AG08395 (cell line): ENCODE data around the gene GANC.
"Not testable (repeated sequence)": the region's sequence is repeated elsewhere in the genome, so short reads cannot be mapped to it uniquely, and the experiment has no call there.

ENCODE experiments used
- DNase-seq: peaks from one replicate; pipeline ENCODE4 v3.0.0; 2012; ENCODE audit warnings: mixed read lengths, low spot score

The GANC gene, protein sequence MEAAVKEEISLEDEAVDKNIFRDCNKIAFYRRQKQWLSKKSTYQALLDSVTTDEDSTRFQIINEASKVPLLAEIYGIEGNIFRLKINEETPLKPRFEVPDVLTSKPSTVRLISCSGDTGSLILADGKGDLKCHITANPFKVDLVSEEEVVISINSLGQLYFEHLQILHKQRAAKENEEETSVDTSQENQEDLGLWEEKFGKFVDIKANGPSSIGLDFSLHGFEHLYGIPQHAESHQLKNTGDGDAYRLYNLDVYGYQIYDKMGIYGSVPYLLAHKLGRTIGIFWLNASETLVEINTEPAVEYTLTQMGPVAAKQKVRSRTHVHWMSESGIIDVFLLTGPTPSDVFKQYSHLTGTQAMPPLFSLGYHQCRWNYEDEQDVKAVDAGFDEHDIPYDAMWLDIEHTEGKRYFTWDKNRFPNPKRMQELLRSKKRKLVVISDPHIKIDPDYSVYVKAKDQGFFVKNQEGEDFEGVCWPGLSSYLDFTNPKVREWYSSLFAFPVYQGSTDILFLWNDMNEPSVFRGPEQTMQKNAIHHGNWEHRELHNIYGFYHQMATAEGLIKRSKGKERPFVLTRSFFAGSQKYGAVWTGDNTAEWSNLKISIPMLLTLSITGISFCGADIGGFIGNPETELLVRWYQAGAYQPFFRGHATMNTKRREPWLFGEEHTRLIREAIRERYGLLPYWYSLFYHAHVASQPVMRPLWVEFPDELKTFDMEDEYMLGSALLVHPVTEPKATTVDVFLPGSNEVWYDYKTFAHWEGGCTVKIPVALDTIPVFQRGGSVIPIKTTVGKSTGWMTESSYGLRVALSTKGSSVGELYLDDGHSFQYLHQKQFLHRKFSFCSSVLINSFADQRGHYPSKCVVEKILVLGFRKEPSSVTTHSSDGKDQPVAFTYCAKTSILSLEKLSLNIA (N-terminal part only)

GRCh38 chr15:42272939-42273899, at the start of gene GANC, which contains the start of gene TMEM87A:
Gene GANC, plus strand, starts transcription at chr15:42273201. Its CDS starts 1,281 bp downstream, at chr15:42274482.
Gene TMEM87A, minus strand, starts transcription at chr15:42273433. Its CDS starts 35 bp downstream, at chr15:42273398.
- DNase-seq: peak; percentile 95

DNA sequence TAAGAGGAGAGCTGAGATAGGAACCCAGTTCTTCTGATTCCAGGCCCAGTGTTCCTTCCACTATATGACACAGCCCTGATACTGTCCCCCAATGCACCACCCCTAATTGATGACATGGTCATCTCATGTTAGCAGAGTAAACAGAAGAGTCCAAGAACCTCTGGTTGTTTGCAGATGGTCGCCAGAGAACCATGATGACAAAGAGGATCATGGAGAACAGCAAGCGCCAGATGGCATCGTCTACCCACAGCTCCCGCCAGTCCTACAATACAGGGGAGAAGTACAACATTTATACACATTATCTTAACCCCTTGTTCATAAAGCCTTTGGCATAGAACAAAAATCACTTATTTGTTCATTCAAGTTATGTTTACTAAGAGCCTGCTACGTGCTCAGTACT, 46.4 kb upstream of the GANC start:
- DNase-seq: no peak

DNA sequence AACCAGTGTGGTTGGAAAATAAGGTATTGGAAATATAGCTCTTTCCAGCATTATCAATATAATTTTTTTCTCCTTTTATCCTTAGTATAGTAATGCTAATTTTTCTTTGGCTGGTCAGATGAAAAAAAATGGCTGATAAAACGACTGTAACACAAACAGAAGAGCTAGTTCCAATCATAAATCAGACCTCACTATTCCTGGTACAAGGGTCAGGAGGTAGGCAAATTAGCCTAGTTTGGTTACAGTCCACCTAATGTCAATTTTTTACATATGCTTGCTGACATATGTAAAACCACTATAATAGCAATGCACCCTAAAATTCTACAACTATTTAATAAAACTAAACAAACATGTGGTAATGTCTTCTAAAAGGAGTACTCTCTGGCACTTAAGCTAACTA, 45.0 kb upstream of the GANC start:
- DNase-seq: no peak

- not testable (repeated sequence) for DNase-seq
Measured at GRCh38 chr15:42228981-42229380, 44.0 kb upstream of the GANC start.

- DNase-seq: no peak
Measured at GRCh38 chr15:42231088-42231487, 41.9 kb upstream of the GANC start.

- DNase-seq: no peak
Measured at GRCh38 chr15:42232606-42233005, 40.4 kb upstream of the GANC start.

GRCh38 chr15:42233107-42233506, 39.9 kb upstream of the GANC start:
- DNase-seq: no peak

- no peak for DNase-seq
Measured at GRCh38 chr15:42239528-42240182, 33.3 kb upstream of the GANC start.

DNA sequence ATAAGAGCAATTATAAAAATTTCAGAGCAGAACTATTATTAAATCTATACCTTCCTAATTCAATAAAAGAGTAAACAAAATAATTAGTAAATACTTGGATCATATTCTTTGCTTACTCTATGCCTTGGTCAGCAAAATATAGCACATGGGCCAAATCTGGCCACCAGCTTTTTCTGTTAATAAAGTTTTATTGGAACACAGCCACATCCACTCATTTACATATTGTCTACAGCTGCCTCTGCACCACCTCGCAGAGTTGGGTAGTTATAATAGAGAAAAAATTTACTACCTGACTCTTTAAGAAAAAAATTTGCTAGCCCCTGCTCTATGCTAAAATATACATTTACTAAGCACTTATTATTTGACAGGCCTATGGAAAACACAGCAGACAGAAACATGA, 32.2 kb upstream of the GANC start:
- DNase-seq: no peak

- DNase-seq: no peak
Measured at GRCh38 chr15:42253300-42253699, 19.7 kb upstream of the GANC start.

GRCh38 chr15:42264795-42265194, 8.2 kb upstream of the GANC start:
- DNase-seq: no peak

DNA sequence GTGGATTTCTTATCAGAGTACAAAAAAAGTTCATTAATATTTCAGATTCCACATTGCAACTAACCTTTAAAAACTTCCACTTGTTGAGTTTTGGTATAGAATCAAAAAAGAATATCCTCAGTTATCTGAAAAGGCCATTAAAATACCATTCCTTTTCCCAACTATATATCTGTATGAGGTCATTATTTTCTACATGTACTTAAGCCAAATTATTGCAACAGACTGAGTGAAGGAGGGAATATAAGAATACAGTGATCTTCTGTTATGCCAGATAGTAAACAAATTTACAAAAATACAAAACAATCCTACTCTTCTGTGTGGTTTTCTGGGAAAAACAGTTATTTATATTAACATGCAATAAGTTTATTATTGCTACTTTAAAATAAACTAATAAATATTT, 5.7 kb upstream of the GANC start:
- no peak for DNase-seq

DNA sequence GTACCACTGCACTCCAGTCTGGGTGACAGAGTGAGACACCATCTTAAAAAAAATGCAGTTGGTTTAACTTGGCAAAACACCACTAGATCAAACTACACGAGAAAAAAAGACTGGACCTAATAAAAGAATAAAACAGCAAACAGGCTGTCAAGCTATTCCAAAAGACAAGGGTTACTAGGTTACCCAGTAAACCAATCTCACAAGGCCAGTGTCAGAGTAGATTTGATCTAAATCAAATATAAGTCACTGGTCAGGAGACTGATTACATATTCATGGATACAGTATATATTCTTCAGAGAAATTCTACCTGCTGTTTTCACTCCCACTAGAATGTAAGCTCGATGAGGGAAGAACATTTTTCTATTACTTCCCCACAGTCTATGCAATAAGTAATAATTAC, 2.5 kb upstream of the GANC start:
- DNase-seq: no peak

DNA sequence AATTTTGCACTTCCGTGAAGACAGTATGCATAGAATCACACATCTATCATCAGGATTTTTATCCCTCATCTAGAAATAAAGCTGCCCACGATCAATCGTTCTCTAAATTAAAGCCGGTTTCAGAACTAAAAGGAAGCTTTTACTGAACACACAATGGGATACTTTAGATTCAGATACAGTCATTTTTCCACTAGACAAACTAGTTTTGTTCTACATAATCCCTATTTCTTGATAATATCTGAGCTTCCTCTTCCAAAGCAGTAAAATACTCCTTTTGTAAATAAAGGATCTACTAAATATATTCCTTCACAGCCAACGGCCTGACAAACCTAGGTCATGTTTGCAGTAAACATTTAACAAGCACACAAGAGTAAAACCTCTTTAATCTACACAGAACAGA, 2.0 kb upstream of the GANC start:
- no peak for DNase-seq

GRCh38 chr15:42273900-42274701, 1.1 kb downstream of the GANC start:
- peak; percentile 62 for DNase-seq

- DNase-seq: no peak
Measured at GRCh38 chr15:42274702-42274989, 1.6 kb downstream of the GANC start.

- DNase-seq: no peak
Measured at GRCh38 chr15:42275780-42276391, 2.9 kb downstream of the GANC start.

DNA sequence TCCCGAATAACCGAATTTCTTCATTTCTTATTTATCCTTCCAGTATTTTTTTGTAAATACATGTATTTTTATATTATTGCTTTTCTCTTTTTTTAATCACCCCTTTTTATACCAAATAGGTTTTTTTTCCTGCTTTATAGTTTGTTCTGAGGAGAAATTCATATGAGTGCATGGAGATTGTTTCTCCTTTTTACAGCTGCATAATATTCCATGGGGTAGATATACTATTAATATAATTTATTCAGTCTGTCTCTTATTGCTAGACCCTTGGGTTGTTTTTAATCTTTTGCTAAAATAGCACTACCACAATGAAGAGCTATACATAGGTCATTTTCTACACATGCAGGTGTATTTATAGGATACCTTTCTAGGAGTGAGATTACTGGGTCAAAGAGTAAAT, 3.8 kb downstream of the GANC start:
- DNase-seq: no peak

DNA sequence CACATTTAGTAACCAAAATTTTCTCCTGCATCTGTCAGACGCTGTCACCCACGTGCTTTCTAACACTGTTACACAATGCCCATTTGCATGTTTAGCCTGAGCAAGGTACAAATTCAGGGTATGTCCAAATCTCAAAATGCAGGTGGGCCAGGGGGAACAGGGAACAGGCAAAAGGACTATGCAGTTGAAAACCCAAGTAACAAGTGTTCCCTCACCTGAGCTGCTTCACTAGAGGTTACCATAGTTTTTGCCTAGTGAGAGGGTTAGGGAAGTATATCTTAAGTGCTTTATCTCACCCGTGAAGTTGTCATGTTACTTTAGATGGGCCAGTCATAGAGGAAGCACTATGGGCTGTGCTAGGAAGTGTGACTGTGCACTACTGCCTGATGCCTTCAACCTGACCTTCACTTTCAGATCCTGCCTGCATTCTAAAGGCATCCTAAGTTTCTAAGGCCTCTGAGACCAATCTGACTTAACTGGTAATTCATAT, 6.3 kb downstream of the GANC start:
- no peak for DNase-seq

DNA sequence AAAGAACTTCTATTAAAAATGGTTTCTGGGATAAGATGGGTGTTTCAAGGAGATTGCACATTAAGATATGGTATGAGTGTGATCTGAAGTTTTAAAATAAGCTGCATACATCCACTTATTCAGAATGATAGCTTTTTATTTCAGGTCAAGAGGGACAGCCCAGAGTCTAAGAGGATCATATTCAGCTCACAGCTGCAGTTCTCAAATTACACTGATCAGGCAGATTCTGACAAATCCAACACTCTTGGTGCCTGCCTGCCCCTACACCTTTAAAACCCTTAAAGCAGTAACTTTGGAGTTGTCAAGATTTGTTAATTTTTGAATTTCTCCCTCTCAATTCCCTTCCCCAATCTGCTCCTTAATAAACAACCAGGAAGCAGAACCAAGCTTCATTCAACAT, 9.3 kb downstream of the GANC start:
- no peak for DNase-seq
